ENCODE measurements around the gene FAM13B. TPM values are rescaled to one million over a fixed set of nuclear protein-coding genes. Genes with fewer than 3 reads are reported as not detected.

FAM13B gene
- total and polyA plus RNA-seq, 9 of the 15 experiments (the other 6 are each of a cell fraction or from before 2014, with no cell fraction given): 2.3 to 21.6 (median 14.1) TPM

DNA sequence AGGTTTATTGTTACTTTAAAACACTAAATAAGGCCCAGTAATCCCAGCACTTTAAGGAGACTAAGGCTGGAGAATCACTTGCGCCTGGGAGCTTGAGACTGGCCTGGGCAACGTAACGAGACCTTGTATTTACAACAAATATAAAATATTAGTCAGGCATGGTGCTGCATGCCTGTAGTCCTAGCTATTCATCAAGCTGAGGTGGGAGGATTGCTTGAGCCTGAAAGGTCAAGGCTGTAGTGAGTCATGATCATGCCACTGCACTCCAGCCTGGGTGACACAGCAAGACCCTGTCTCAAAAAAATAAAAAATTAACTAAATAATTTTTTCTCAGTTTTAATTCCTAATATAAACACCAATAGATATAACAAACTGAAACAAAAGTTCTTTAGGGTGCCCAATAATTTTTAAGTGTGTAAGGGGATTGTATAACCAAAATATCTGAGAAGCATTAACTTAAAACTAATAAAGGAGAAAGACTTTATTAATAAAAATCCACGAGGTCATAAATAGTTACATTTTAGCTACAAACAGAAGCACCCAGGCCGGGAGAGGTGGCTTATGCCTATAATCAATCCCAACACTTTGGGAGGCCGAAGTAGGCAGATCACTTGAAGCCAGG, 32.7 kb downstream of the FAM13B start (continued):
- TF ChIP-seq, protein P1, sequence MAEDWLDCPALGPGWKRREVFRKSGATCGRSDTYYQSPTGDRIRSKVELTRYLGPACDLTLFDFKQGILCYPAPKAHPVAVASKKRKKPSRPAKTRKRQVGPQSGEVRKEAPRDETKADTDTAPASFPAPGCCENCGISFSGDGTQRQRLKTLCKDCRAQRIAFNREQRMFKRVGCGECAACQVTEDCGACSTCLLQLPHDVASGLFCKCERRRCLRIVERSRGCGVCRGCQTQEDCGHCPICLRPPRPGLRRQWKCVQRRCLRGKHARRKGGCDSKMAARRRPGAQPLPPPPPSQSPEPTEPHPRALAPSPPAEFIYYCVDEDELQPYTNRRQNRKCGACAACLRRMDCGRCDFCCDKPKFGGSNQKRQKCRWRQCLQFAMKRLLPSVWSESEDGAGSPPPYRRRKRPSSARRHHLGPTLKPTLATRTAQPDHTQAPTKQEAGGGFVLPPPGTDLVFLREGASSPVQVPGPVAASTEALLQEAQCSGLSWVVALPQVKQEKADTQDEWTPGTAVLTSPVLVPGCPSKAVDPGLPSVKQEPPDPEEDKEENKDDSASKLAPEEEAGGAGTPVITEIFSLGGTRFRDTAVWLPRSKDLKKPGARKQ (CRISPR knock-in tag; IDR thresholded peaks at IDR 0.05): no peak
- TF ChIP-seq, protein P2, sequence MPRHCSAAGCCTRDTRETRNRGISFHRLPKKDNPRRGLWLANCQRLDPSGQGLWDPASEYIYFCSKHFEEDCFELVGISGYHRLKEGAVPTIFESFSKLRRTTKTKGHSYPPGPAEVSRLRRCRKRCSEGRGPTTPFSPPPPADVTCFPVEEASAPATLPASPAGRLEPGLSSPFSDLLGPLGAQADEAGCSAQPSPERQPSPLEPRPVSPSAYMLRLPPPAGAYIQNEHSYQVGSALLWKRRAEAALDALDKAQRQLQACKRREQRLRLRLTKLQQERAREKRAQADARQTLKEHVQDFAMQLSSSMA (CRISPR knock-in tag; IDR thresholded peaks at IDR 0.05): no peak
- 0 out of 2 replicates have a peak, but pooled peaks have one; percentile 33 for TF ChIP-seq SMAD4 (CRISPR knock-in tag; conservative IDR thresholded peaks at IDR 0.05)
- TF ChIP-seq, protein P3, sequence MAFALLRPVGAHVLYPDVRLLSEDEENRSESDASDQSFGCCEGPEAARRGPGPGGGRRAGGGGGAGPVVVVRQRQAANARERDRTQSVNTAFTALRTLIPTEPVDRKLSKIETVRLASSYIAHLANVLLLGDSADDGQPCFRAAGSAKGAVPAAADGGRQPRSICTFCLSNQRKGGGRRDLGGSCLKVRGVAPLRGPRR (CRISPR knock-in tag; IDR thresholded peaks at IDR 0.05): no peak
- TF ChIP-seq CTBP1 (IDR thresholded peaks at IDR 0.05; ENCODE audit: borderline replicate concordance): no peak
- no peak for TF ChIP-seq ZNF444 (CRISPR knock-in tag; IDR thresholded peaks at IDR 0.05)
- TF ChIP-seq ZKSCAN3 (CRISPR knock-in tag; IDR thresholded peaks at IDR 0.05): no peak
- no peak for TF ChIP-seq U2AF2 (optimal IDR thresholded peaks at IDR 0.05; ENCODE audit: low read depth, low read length)
- TF ChIP-seq ZNF778 (CRISPR knock-in tag; IDR thresholded peaks at IDR 0.05): no peak
- peak; percentile 88 for TF ChIP-seq SMARCC2 (IDR thresholded peaks at IDR 0.05; ENCODE audit: low read depth)
- TF ChIP-seq ZNF696 (CRISPR knock-in tag; conservative IDR thresholded peaks at IDR 0.05): no peak
- TF ChIP-seq RFX5 (IDR thresholded peaks at IDR 0.05; ENCODE audit: low read depth, low read length): no peak
- no peak for TF ChIP-seq MYNN (IDR thresholded peaks at IDR 0.05)
- no peak for TF ChIP-seq MYNN (CRISPR knock-in tag; IDR thresholded peaks at IDR 0.05)
- TF ChIP-seq TRIM24 (IDR thresholded peaks at IDR 0.05): no peak
- peak; percentile 16 for TF ChIP-seq FOS (IDR thresholded peaks at IDR 0.05; ENCODE audit: extremely low read depth, insufficient read length)
- TF ChIP-seq ZNF707 (CRISPR knock-in tag; conservative IDR thresholded peaks at IDR 0.05): no peak
- TF ChIP-seq CBX2 (IDR thresholded peaks at IDR 0.05; ENCODE audit: insufficient read depth, low read length, poor library complexity, severe bottlenecking): no peak
- no peak for TF ChIP-seq NR2C2 (CRISPR knock-in tag; IDR thresholded peaks at IDR 0.05)
- TF ChIP-seq NR2C2 (tag; IDR thresholded peaks at IDR 0.05): peak; percentile 89
- no peak for TF ChIP-seq CXXC5 (CRISPR knock-in tag; IDR thresholded peaks at IDR 0.05)
- TF ChIP-seq, protein P4, sequence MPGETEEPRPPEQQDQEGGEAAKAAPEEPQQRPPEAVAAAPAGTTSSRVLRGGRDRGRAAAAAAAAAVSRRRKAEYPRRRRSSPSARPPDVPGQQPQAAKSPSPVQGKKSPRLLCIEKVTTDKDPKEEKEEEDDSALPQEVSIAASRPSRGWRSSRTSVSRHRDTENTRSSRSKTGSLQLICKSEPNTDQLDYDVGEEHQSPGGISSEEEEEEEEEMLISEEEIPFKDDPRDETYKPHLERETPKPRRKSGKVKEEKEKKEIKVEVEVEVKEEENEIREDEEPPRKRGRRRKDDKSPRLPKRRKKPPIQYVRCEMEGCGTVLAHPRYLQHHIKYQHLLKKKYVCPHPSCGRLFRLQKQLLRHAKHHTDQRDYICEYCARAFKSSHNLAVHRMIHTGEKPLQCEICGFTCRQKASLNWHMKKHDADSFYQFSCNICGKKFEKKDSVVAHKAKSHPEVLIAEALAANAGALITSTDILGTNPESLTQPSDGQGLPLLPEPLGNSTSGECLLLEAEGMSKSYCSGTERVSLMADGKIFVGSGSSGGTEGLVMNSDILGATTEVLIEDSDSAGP (CRISPR knock-in tag; IDR thresholded peaks at IDR 0.05): no peak
- no peak for TF ChIP-seq NBN (IDR thresholded peaks at IDR 0.05; ENCODE audit: low read depth)
- TF ChIP-seq ZNF146 (CRISPR knock-in tag; IDR thresholded peaks at IDR 0.05; ENCODE audit: unreplicated experiment): no peak
